NB4 (cell line): ENCODE data around the gene TNNI3K.

Experiments used
- MYC ChIP-seq: IDR thresholded peaks from 2 replicates; pipeline ENCODE4 v1.6.1; 2011; ENCODE audit warnings: low read depth, low read length
- POLR2A ChIP-seq: IDR thresholded peaks from 2 replicates; pipeline ENCODE4 v1.6.1; 2011; ENCODE audit warnings: mild to moderate bottlenecking; ENCODE audit not compliant: insufficient read length; ENCODE audit errors: extremely low read depth

- no peak for TF ChIP-seq MYC
- TF ChIP-seq POLR2A: no peak
These were observed 190.5 kb downstream of the TNNI3K start for GRCh38 chr1:74425676-74426075.
